GM18870 (cell line): ENCODE data around the gene INTS6L.
"Not testable (repeated sequence)": the region's sequence is repeated elsewhere in the genome, so short reads cannot be mapped to it uniquely, and the experiment has no call there.

ENCODE experiments used
- ATAC-seq: cut with Tn5 transposase; IDR thresholded peaks from one replicate; pipeline ENCODE4 v1.9.1; 2021; ENCODE audit warnings: moderate library complexity; ENCODE audit not compliant: unreplicated experiment

Gene INTS6L

GRCh38 chrX:135522878-135523693, 2.6 kb downstream of the INTS6L start:
- ATAC-seq, result no peak

- no peak for ATAC-seq
Measured at GRCh38 chrX:135528254-135528653, 7.8 kb downstream of the INTS6L start.

GRCh38 chrX:135528756-135529155, 8.3 kb downstream of the INTS6L start:
- ATAC-seq, result no peak

GRCh38 chrX:135530097-135530496, 9.6 kb downstream of the INTS6L start:
- ATAC-seq, result no peak

GRCh38 chrX:135531813-135532212, 11.4 kb downstream of the INTS6L start:
- no peak for ATAC-seq

- ATAC-seq, result no peak
Measured at GRCh38 chrX:135535077-135535940, 14.8 kb downstream of the INTS6L start.

- ATAC-seq, result no peak
Measured at GRCh38 chrX:135536877-135537276, 16.4 kb downstream of the INTS6L start.

GRCh38 chrX:135541351-135541750, 20.9 kb downstream of the INTS6L start:
- no peak for ATAC-seq

GRCh38 chrX:135543172-135543571, 22.7 kb downstream of the INTS6L start:
- ATAC-seq, result no peak

GRCh38 chrX:135543924-135544323, 23.5 kb downstream of the INTS6L start:
- peak; percentile 20 for ATAC-seq

GRCh38 chrX:135544338-135544948, 24.0 kb downstream of the INTS6L start:
- ATAC-seq, result peak; percentile 52

GRCh38 chrX:135547767-135548166, 27.3 kb downstream of the INTS6L start:
- ATAC-seq, result no peak

GRCh38 chrX:135549519-135549918, 29.1 kb downstream of the INTS6L start:
- no peak for ATAC-seq

- ATAC-seq, result peak; percentile 50
Measured at GRCh38 chrX:135556055-135556454, 35.6 kb downstream of the INTS6L start.

- ATAC-seq, result no peak
Measured at GRCh38 chrX:135557344-135557743, 36.9 kb downstream of the INTS6L start.

- ATAC-seq, result no peak
Measured at GRCh38 chrX:135572436-135572835, 52.0 kb downstream of the INTS6L start.

GRCh38 chrX:135581496-135581895, 61.0 kb downstream of the INTS6L start:
- ATAC-seq, result no peak

- ATAC-seq, result no peak
Measured at GRCh38 chrX:135585153-135585552, 64.7 kb downstream of the INTS6L start.

GRCh38 chrX:135591871-135592270, 71.4 kb downstream of the INTS6L start:
- no peak for ATAC-seq

- not testable (repeated sequence) for ATAC-seq
Measured at GRCh38 chrX:135594049-135594448, 73.6 kb downstream of the INTS6L start.

GRCh38 chrX:135594453-135594852, 74.0 kb downstream of the INTS6L start:
- ATAC-seq, result not testable (repeated sequence)
